NCI-H1930 (cell line): ENCODE results near the gene RNF6.
A peak's percentile ranks its signal among the peaks of the same experiment; 100 is the strongest.

Experiments
- DNase-seq, 2 experiments: peaks; one replicate each; lab custom pipeline; 2025; lab: John Stamatoyannopoulos, UW

The RNF6 gene

DNA sequence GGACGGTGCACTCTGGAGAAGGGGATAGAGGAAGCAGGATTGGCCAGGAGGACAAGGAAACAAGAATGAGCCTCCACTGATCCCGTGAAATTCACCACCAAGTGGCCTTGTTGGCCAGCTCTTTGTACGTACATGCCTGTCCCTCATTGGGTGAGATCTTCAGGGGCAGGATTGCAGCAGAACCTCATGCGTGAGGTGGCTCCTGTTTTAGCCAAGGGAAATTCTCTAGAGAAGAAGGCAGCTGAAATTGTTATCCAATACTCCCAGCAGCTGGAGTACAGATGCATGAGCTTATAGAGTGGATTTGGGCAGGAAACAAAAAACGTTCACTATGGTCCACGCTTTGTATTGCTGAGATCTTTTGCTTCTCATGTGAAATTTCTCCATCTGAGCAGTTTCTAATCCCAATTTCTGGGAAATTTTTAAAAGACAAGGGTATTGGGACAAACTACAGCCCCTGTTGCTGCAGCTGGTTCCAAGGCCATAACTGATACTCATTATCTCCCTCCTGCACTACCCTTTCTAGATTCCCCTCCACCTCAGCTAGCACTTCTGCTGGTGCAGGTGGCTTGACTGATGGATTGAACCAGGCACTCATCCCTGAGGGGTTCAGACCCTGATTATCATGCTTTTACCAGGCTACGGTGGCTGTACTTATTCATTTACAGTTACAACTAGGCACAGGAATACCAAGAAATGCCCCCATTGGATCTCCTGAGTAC lies 3.9 kb upstream of the RNF6 start:
- no peak for DNase-seq

DNA sequence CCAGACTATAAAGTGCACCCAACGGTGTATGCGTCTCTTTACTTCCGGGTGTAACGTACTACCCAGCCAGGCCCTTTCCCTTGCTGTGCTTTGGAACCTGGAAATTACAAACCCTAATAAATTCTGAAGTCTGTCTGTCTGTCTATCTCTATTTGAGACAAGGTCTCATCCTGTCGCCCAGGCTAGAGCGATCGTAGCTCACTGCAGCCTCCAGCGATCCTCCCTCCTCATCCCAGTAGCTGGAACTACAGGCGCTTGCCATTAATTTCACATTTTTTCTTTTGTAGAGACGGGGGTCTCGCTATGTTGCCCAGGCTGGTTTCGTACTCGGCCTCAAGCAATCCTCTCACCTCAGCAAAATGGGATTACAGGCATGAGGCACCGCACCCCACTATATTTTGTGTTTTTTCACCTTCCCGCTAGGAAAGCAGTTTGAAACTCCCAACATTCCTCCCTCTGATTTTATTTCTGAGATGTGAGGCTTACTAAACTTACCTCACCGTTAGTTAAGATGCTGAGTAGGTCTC lies 469 bp upstream of the RNF6 start:
- DNase-seq = no peak

DNA sequence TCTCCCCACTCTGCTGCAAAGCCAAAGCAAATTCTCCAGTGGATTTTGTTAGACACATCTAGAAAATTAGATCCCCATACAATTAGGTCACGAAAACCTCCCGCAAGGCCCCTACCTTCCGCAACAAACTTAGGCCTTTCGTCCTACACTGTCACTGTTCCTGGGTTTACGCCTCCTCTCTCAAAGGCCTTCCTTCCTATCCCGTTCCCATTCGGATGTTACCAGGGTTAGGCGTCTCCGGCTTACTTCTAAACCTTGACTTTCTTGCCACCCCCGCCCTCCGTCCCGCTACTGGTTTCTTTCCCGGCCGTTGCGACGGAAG lies 754 bp downstream of the RNF6 start:
- peak in 1 of 2 experiments; percentile 58 for DNase-seq

DNA sequence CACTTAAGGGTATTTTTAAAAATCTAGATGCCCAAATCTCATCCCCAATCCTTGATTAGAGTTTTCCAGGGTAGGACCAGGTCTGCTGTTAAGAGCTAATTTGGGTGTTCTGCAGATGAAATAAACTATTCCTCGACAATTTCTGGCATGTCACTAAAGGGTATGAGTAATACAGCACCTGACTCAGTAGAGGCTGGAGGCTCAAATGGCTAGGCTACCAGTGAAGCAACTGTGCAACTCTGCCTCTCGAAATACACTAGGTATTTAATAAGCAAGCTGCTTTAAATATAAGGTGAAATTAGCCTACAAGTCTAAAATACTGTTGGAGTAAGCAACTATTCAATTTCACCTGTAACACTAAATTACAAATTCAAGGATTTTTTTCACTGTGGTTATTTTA lies 1.5 kb downstream of the RNF6 start:
- DNase-seq = no peak

DNA sequence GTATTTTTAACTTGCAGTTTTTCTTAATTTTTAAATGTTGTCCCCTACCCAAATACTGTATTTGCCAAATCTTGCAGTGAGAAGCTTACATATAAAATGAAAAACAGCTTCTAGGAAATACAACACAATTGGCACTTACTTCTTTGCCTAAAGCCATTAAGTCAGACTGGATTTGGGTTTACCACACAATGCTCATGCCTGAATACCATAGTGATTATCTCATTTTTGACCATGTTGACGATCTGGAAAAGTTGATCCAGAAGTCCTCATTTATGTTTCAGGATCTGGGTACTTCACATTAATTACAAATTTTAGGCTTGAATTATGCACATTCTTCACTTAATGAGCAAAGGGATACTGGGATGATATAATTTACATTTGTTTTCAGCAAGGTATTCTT lies 2.4 kb downstream of the RNF6 start:
- DNase-seq = no peak

DNA sequence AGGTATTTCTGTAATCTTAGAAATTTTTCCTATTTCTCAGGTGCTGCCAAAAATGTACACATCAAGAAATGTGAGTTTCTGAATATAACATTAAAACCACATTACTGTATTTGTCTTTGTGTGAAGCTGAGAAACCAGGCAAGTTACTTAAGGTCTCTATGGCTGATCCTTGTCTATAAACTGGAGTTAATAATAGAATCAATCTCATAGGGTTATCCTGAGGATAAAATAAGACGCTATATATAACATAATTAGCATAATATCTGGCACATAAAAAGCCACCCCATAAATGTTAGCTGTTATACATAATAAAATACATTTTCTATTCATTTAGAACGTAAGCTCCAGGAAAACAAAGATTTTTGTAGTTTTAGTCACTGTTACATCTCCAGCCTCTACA lies 6.1 kb downstream of the RNF6 start:
- no peak for DNase-seq

DNA sequence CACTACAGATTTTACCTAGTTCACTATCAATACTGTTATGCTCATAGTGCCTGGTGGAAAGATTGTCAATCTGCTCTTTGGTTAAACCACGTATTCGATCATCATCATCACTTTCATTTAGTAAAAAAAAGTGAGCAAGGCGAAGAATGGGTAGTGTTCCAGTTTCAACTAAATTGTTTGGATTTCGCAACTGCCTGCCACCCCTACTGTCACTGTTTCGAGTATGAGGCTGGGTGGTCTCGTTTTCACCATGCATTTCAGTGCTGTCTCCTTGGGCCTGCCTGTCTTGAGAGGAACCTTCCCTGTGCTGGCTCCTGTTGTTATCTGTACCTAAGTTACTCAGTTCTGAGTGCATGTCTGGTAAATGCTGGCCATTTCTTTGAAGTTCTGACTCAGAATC lies 8.1 kb downstream of the RNF6 start:
- DNase-seq = no peak

DNA sequence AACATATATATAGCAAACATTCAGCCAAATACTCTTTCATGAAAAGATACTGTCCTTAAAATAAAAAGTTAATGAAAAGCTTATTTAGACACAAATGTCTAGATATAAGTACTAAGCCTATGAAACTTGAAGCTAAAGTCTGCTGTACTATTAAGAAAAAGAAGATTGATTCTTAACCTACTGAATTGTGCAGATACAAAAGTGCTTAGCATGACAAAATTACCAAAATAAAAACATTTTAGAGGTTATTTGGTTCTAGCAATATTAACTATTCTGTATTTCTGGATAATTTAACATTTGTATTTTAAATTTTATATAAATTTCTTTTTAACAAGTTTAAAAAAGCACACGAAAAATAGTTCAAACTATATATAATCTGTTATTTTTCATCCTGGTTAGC lies 8.8 kb downstream of the RNF6 start:
- DNase-seq = no peak

DNA sequence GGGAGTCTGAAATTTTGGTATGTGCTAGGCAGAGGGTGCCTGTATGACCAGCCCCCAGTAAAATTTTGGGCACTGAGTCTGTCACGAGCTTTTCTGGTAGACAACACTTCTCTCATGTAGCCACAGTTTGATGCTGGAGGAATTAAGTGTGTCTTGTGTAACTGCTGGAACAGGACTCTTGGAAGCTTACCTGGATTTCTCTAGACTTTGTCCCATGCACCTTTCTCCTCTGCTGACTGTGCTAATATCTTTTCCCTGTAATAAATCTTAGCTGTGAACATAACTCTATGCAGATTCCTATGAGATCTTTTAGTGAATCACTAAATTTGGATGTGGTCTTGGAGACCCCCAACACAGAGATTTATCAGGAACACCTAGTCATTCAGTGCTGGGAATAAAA lies 13.8 kb downstream of the RNF6 start:
- no peak for DNase-seq

DNA sequence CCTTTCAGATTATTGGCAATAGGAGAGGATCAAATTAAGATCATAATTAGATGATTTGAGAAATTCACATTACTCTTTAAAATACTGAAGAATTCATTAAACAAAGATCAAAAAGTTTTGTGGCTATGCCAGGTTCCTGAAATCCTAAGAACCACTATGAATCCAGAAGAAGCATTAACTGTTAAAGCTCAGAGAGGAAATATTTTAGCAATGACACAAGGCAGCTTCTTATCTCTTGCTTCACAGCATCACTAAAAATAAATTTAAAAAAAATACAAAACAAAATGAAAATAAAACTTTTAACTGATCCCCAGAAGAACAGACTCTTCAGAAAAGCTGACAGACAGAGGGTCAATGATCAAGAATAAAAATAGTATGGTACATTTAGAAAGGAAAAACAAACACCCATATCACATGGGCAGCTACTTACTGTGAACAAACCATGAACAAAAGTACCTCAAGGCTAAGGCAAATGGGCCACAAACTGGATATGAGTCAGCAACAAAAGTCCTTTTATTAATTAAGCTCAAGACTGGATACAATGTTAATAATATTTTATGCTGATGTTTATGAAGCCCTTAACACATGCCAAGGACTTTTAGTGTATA lies 19.6 kb downstream of the RNF6 start:
- no peak for DNase-seq

DNA sequence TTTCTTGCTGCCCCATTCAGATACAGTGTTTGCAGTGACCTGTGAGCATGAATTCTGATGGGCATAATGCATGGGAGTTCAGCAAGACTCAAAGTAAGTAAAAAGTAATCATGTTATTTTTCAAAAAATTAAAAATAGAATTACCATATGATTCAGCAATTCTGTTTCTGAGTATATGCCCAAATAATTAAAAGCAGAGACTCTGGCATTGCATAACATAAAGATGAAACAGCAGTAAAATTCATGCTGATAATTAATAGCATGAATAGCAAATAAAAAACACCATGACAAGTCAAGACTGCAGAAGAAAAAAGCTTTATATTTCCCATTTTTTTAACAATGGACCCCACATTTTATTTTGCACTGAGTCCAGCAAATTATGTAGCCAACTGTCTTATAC lies 21.3 kb downstream of the RNF6 start:
- no peak for DNase-seq

DNA sequence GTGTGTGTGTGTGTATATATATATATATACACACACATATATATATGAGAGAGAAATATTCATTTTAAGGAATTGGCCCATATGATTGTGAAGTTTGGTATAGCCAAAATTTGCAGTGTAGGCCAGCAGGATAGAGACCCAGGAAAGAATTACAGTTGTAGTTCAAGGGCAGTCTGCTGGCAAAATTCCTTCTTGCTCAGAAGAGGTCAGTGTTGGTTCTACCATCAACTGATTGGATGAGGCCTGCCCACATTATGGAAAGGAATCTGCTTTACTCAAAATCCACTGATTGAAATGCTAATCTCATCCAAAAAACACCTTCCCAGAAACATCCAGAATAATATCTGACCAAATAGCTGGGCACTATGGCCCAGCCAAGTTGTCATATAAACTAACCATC lies 24.0 kb downstream of the RNF6 start:
- DNase-seq = no peak

DNA sequence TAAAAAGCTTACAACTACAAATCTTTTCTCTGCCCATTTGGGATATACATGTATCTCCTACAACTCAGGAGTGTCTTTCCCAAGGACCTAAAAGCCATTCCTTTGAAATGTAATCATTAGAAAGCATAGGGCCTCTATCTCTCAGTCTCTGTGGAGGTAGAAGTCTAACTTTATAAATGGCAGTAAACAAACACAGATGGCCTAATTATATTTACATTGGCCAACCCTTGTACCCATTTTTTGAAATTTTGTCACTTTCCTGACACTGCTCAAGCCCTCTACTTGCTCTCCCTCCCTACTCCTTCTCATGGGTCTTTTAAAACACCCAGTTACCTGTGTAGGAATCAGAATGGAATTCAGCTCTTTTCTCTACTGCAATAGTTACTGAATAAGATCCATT lies 24.8 kb downstream of the RNF6 start:
- DNase-seq = no peak

DNA sequence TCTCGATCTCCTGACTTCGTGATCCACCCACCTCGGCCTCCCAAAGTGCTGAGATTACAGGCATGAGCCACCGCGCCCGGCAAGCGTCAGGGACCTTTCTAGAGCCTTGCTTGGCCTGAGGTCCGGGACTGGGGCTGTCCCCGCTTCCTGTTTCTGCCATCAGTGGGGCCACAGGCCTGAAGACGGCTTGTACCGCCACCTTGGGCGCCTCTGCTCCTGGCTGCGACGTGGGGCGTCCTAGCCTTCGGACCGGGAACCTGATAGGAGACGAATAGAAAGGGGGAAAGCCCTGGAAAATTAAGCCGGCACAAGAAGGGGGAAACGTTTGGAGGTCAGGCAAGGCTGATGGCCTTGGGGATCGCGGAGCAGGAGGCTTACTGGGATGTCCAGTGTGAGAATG lies 35.1 kb downstream of the RNF6 start:
- DNase-seq = no peak

DNA sequence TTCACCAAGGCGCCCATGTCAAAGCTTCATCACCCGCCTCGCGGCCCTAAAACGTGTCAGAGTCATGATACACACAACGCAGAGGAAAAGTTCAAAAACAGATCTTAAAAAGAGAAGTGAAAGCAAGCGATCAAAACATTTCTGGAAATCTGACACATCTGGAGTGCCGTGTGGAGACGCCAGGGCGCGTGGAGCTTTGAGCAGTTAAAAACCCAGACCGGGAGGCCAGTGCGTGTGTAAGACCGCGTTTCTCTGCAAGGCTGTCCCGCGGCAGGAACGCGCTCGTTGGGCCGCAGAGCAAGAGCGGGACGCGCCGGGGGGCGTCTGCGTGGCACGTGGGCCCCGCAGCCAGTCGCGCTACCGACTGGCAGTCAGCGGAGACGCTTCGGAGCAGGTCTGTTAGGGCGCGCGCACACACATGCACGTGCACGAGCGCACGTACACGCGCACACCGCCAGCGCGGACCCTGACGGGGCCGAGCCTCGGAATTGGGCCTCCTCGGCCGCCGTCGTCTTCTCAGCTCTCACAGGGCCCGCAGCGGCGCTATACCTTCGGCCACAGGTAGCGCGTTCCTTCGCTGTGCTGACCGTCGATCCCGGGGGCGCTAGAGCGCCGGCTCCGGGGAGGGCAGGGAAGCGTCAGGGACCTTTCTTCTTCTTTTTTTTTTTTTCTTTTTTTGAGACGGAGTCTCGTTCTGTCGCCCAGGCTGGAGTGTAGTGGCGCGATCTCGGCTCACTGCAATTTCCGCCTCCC lies 35.8 kb downstream of the RNF6 start:
- peak; percentile 94 to 98 for DNase-seq

DNA sequence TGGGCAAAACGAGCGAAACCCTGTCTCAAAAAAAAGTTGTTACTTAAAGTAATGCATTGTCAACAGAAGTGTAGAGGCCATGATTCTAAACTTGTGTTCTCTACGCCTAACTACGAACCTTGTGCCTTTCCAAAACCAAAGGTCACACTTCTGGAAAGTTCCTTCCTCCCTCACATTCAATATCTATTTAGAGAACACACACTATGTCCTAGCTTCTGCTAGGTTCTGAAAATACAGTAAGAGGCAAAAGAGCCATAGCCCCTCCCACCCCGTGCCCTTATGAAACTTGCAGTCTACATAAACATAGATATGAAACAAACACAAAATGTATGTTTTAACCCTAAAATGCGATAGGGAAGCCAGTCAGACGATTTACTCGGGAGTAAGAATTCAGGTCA lies 36.4 kb downstream of the RNF6 start:
- DNase-seq = no peak

DNA sequence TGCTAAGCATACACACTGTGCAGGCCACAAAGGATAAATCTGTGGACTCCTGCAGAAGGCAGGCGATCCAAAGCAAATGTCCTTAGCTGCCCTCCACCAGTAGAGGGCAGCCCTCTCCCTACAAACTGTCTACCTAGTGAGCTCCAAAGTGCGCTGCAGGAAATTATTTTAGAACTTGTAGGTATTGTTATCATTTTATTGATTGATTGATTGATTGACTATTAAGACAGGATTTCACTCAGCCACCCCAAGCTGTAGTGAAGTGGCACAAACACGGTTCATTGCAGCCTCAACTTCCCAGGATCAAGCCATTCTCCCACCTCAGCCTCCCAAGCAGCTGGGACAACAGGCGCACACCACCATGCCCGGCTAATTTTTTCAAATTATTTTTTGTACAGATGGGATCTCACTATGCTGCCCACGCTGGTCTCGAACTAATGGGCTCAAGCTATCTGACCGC lies 37.3 kb downstream of the RNF6 start:
- DNase-seq = peak; percentile 35 to 66

DNA sequence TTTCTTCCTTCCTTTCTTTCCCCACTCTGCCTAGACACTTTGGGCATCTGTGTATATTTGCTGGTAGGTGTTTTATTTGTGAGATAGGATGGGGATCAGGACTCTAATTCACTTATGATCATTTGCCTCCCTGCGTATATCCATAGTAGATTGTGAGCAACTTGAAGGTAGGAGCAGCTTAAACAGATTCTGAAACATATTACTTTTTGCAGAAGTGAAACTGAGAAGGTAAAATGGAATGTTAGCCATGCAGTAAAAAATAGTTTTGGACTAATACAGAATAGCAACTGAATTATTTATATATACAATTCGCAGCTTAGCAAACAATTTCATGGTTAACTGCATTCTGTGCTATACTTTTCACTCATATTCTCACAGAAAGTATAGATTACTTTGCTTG lies 38.7 kb downstream of the RNF6 start:
- DNase-seq = no peak

DNA sequence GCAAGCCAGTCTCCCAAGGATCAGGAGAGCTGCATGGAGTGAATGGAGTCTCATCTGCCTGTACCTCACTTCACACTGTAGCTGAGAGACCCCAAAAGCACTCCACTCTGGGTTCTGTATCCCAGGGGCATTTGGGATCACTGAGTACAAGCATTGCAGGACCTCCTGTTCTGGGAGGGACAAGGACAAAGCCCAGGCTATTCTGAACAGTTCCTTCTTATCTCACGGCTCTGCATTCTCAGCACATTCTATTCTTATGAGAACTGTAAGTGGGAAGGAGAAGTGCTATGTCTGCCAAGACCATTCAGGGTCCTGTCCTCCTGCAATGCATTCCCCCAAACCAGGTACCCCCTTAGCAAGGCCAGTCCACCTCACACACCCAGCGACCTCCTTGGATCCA lies 42.8 kb downstream of the RNF6 start:
- no peak for DNase-seq

DNA sequence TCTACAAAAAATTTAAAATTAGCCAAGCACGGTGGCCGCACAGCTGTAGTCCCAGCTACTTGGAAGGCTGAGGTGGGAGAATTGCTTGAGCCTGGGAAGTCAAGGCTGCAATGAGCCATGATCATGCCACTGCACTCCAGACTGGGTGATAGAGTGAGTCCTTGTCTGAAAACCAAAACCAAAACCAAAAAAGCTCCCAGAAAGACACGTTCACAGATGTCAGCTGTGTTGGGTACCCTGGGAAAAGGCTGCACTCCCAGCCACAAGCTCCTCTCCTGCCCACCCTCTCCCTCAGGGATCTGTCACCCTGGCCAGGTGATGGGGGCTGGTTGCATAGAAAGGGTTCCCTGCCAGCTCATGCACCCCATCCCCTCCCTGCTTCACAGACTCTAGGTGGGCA lies 53.3 kb downstream of the RNF6 start:
- no peak for DNase-seq

DNA sequence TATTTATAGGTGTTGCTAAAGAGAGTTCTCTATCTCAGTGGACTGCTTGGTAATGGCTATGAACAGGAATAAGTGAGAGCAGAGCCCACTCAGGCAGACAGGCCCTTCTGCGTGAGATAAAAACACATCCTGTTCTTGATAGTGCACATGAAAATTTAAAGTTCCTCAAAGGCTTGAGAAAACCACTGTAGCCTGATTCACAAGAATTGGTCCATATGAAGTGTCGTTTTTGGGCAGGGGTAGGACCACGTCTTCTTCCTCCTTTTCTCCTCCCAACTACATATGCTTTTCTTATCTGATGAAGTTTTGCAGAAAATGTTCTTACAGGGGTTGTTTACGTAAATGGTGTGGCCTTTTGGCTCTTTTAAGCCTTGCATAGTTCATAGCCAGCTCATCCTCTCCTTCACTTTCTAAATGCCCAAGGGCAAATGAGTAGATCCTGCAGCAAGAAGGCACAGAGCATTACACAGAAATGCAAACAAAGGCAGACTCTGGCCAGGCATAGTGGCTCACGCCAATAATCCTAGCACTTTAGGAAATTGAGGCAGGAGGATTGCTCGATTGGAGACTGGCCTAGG lies 53.8 kb downstream of the RNF6 start:
- no peak for DNase-seq

DNA sequence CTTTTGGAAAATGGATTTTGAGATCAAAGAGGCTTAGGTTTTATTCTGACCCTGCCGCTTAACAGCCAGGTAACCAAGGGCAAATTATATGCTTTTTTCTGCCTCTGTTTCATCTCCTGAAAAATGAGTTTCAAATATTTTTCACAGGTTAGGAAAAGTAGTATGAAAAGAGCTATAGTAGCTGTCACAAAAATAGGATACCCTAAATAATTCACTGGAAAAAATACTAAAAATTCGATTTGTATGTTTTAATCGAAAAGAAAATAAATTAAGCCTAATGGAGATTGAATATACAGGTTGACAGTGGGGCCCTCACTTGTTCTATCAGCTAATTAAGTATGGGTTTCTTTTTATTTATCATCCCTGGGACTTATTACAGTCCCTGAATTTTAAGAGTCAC lies 58.3 kb downstream of the RNF6 start:
- no peak for DNase-seq
